NCI-H524 treated with DMSO at 0.1 percent for 48 hours (cell line): ENCODE measurements around the gene C8G.

Experiments used
- DNase-seq: peaks from one replicate; lab custom pipeline; 2025; lab: John Stamatoyannopoulos, UW

C8G gene

GRCh38 chr9:136982232-136983051 is 37.4 kb downstream of the C8G start, which contains the start of gene LCNL1:
Gene LCNL1 (plus strand): TSS chr9:136982993. CDS start chr9:136983587, 594 bp downstream.
- DNase-seq: no peak

- DNase-seq: no peak
Observed at GRCh38 chr9:136983167-136983566, 38.1 kb downstream of the C8G start.

GRCh38 chr9:136983656-136984314 is 38.7 kb downstream of the C8G start:
- no peak for DNase-seq

GRCh38 chr9:136984464-136985026 is 39.5 kb downstream of the C8G start:
- DNase-seq: no peak

GRCh38 chr9:136985027-136985602 is 40.1 kb downstream of the C8G start:
- DNase-seq: no peak

- no peak for DNase-seq
Observed at GRCh38 chr9:136985853-136986252, 40.8 kb downstream of the C8G start.

- DNase-seq: no peak
Observed at GRCh38 chr9:136988872-136989271, 43.8 kb downstream of the C8G start.

GRCh38 chr9:136990242-136990911 is 45.3 kb downstream of the C8G start:
- no peak for DNase-seq

- DNase-seq: peak; percentile 26
Observed at GRCh38 chr9:136991993-136992818, 47.2 kb downstream of the C8G start, which contains the start of gene PAXX. Gene PAXX (plus strand): TSS chr9:136992422. CDS start chr9:136992444, 22 bp downstream.

- DNase-seq: no peak
Observed at GRCh38 chr9:136992819-136993369, 47.9 kb downstream of the C8G start.

GRCh38 chr9:136994180-136994887 is 49.3 kb downstream of the C8G start:
- DNase-seq: no peak

- DNase-seq: no peak
Observed at GRCh38 chr9:136994888-136995230, 49.8 kb downstream of the C8G start.

- DNase-seq: no peak
Observed at GRCh38 chr9:136995362-136995761, 50.3 kb downstream of the C8G start.

GRCh38 chr9:136995772-136996311 is 50.8 kb downstream of the C8G start:
- DNase-seq: no peak
